ENCODE results near the gene TRMT1L. TPM values are rescaled to one million over a fixed set of nuclear protein-coding genes. Genes with fewer than 3 reads are reported as not detected.

Gene TRMT1L
- polyA plus RNA-seq, 10 donors = 13.1 to 21.5 (median 14.8) TPM

- DNase-seq = no peak
Observed at GRCh38 chr1:185129708-185130107, 27.0 kb downstream of the TRMT1L start.

- DNase-seq = peak in 1 of 3 donors; percentile 14
Observed at GRCh38 chr1:185112356-185112755, 44.4 kb downstream of the TRMT1L start.

DNA sequence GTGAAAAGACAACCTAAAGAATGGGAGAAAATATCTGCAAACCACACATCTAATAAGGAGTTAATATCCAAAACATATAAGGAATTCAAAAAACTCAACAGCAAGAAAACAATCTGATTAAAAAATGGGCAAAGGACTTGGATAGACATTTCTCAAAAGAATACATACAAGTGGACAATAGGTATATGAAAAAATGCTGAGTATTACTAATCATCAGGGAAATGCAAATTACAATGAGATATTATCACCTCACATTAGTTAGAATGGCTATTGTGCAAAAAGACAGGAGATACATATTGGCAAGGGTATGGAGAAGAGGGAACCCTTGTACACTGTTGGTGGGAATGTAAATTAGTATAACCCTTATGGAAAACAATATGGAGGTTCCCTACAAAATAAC lies 44.9 kb downstream of the TRMT1L start:
- no peak for DNase-seq

DNA sequence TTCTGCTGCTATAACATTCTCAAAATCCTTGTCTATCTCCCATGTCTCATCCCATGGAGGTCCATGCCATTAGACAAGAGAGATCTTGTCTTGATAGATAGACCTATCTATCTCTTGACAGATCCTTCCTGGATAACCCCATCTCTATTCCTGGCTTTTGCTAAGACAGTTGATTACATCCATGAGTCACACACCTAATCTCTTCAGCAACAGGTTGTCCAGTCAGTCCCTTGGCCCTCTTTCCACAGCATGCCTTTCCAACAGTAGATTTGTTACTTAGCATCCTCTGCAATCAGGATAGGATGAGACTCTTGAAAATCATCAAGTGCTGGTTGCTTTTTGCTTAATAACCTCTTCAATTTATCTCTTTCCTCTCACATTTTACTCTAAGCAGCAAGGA lies 46.6 kb downstream of the TRMT1L start:
- no peak for DNase-seq

- no peak for DNase-seq
Observed at GRCh38 chr1:185108321-185108720, 48.4 kb downstream of the TRMT1L start.

DNA sequence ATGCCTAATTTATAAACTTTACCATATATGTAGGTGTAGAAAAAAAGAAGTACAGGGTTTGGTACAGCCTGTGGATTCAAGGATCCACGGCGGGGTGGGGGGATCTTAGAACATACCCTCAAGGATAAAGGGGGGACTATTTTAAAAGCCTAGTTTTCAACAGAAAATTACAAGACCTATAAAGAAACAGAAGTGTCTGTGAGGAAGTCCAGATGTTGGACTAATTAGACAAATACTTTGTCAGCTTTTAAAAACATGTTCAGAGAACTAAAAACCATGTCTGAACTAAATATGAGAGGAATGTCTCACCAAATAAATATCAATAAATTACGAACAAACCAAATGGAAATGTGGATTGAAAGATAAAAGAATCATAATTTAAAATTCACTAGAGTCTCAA lies 51.6 kb downstream of the TRMT1L start:
- DNase-seq = no peak

DNA sequence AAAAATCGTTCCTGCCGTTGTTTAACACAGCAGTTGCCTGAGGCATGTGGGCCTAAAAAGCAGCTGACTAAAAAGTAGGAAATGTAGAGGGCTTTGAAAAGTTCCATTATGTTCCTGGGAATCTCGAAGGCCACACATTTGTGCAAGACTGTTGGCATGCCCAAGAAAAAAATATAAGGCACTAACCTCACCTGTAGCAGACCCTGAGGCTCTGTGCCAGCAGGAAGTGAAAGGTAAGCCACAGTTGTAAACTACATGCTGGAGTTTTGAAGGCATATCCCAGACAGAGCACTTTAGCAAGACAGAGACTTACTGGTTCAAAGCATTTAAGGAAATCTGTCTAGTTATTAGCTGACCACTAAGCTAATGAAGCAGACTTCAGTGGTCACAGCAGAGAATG lies 52.7 kb downstream of the TRMT1L start:
- DNase-seq = no peak

GRCh38 chr1:185096531-185096930 lies 60.2 kb downstream of the TRMT1L start:
- DNase-seq = no peak

GRCh38 chr1:185094761-185095160 lies 62.0 kb downstream of the TRMT1L start:
- DNase-seq = no peak

DNA sequence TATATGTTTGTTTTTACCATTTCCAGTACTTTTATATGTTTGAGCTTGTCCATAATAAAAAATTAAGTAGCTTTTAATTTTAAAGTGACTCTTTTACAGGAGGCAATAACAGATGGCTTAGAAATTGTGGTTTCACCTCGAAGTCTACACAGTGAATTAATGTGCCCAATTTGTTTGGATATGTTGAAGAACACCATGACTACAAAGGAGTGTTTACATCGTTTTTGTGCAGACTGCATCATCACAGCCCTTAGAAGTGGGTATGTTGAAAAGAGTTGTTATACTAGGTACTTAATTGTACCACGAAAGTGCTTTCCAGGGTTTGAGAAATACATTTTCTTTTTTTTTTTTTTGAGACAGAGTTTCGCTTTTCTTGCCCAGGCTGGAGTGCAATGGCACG lies 65.3 kb downstream of the TRMT1L start:
- no peak for DNase-seq

- no peak for DNase-seq
Observed at GRCh38 chr1:185087746-185088145, 69.0 kb downstream of the TRMT1L start.

DNA sequence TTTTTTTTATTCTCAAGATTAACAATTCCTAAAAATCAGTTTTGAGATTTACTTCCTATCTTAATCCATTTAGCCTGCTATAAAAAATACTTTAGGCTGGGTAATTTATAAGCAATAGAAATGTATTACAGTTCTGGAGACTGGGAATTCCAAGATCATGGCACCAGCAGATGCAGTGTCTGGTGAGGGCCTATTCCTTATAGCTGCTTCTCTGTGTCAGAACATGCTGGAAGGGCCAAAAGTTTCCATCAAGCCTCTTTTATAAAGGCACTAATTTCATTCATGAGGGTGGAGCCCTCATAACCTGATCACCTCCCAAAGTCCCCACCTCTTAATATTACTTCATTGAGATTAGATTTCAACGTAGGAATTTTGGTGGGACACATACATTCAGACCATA lies 69.7 kb downstream of the TRMT1L start:
- DNase-seq = no peak

- no peak for DNase-seq
Observed at GRCh38 chr1:185083818-185084217, 72.9 kb downstream of the TRMT1L start.

- no peak for DNase-seq
Observed at GRCh38 chr1:185080422-185080821, 76.3 kb downstream of the TRMT1L start.

DNA sequence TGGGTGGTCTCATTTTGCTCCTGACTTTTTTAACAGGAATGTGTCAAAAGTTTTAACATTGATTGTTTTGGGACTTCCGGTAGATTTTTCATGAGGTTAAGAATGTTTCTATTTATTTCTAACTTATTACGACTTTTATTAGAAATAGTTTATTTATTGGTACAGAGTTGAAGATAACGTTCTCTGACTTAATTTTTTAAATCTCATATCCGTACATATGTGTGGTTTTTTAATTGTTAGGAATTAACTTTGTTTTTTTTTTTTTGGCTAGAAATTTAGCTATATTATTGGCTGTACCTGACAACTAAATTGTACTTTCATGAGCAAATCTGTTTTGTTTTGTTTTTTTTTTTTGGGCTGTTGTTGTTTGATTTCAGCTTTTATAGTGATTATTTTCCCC lies 79.4 kb downstream of the TRMT1L start:
- DNase-seq = no peak

- no peak for DNase-seq
Observed at GRCh38 chr1:185075476-185075875, 81.3 kb downstream of the TRMT1L start.

- DNase-seq = no peak
Observed at GRCh38 chr1:185074307-185074706, 82.4 kb downstream of the TRMT1L start.

DNA sequence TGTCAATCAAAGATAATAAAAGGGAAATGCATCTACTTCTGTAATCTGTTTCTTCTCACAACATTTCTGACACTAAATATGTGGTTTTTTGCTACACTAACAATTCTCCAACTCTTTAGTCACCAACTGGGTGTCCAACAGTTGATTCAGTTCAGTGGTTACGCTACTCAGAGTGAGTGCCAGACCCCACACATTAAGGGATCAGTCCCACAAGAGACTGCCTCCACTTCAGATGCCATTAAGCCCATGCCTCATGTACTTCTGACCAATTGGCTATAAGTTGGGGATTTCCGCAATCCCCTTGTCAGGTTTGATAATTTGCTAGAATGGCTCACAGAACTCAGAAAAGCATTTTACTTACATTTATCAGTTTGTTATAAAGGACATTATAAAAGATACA lies 83.0 kb downstream of the TRMT1L start:
- no peak for DNase-seq

DNA sequence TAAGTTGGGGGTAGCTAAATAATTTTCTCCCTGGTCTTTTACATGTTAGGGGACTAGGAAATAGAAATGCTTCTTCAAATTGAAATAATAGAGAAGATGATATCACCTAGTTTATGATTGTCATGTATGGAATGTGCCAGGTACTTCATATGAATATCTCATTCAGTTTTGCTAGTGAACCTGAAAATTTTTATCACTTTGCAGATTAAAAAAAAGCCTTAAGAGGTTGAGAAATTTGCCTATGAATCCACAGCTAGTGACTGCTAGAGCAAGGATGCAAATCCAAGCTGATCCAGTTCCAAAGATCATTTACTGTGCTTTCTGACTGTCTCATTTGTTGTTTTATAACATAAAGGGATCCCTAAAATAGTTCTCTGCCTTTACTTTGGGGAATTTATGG lies 86.7 kb downstream of the TRMT1L start:
- DNase-seq = no peak

- DNase-seq = no peak
Observed at GRCh38 chr1:185069202-185069772, 87.5 kb downstream of the TRMT1L start.

DNA sequence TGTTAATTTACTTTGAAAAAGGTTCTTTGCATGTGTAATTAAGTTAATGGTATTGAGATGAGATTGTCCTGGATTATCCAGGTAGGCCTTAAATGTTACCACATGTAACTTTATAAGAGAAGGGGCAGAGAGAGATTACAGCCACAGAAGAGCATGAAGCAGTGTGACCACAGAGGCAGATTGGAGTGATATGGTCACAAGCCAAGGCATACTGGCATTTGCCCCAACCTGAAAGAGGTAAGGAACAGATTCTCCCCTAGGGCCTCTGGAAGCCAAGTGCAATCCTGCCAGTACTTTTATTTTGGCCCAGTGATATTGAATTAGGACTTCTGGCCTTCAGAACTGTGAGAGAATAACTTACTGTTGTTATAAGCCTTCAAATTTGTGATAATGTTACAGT lies 88.4 kb downstream of the TRMT1L start:
- DNase-seq = no peak

All from muscle of back (tissue), 11 donors.